Psoas muscle (tissue), 8 donors: Measurements from ENCODE around the gene EXOC7. TPM values are rescaled to one million over a fixed set of nuclear protein-coding genes. Genes with fewer than 3 reads are reported as not detected.

Source experiments
- ATAC-seq, 4 donors: fragments of 200-7000 bp; cut with Tn5 transposase; one replicate each; pipeline ENCODE4 v1.9.1; 2020; ENCODE audit warnings: moderate library complexity in 3 of 4, mild to moderate bottlenecking in 2 of 4
- DNase-seq, 2 donors: peaks; one replicate each; pipeline ENCODE4 v3.0.0-alpha.2; 2020
- H3K27ac ChIP-seq: fragments of 200-600 bp; one replicate; pipeline ENCODE4 v1.8.0; 2022
- H3K27me3 ChIP-seq, 3 donors: fragments of 200-600 bp in 1 of 3; one replicate each; pipeline versions ENCODE4 v1.6.1 to v1.8.0; 2013 to 2022; ENCODE audit warnings: low read length in 2 of 3, mild to moderate bottlenecking in 2 of 3, moderate library complexity in 1 of 3; ENCODE audit not compliant: insufficient read depth in 3 of 3
- H3K36me3 ChIP-seq, 2 donors: fragments of 200-600 bp in 1 of 2; one replicate each; pipeline versions ENCODE4 v1.6.1 to v1.8.0; 2013 to 2022; ENCODE audit warnings: low read depth in 1 of 2, mild to moderate bottlenecking in 1 of 2, moderate library complexity in 1 of 2; ENCODE audit not compliant: insufficient read depth in 1 of 2
- H3K4me1 ChIP-seq: fragments of 200-600 bp; one replicate; pipeline ENCODE4 v1.8.0; 2022
- H3K4me3 ChIP-seq: fragments of 200-600 bp; one replicate; pipeline ENCODE4 v1.8.0; 2022; ENCODE audit warnings: mild to moderate bottlenecking
- H3K9me3 ChIP-seq: fragments of 200-600 bp; one replicate; pipeline ENCODE4 v1.8.0; 2022
- CTCF ChIP-seq: fragments of 200-600 bp; IDR thresholded peaks from one replicate; pipeline ENCODE4 v1.8.0; 2022; ENCODE audit warnings: antibody characterized with exemption
- WGBS, 3 donors: extraction: QIAGEN DNeasy Blood & Tissue Kit; methylation state at CpG; one replicate each; pipeline versions ENCODE4 v1.1.6 to v1.1.7; 2013; 5-methylcytosine and 5-hydroxymethylcytosine counted together
- intact Hi-C, 2 donors: fragments of 100-400 bp; cut with DNase I; formaldehyde crosslinking; loops; one replicate each; pipeline versions ENCODE4 v1.11.0 to v1.14.2; 2022
- polyA plus RNA-seq, 3 donors: library from polyadenylated mRNA; stranded (reverse); fragments of 200-250 nt; gene quantifications; one replicate each; pipeline ENCODE4 v1.2.3, GENCODE V29; 2013
- total RNA-seq, 4 donors: library from RNA; stranded (reverse); fragmentation: NEBNext Ultra II Directional in 2 of 4; extraction: Animal tissue kit (Norgen Biotek cat#: 25700) in 2 of 4; gene quantifications; one replicate each; pipeline versions ENCODE4 v1.2.1 to v1.2.4, GENCODE V29; 2021 to 2023
- donor health status: healthy with polysubstance abuse.
- donor health status: DM: no; HTN: no; CAD: no; lungs with moderate emphysema.
- donor health status: Bipolar disorder and iron deficiency.
- donor health status: healthy.
- donor health status: DM: yes; HTN: yes; CAD: no.
- donor health status: DM: no; HTN: no; CAD: no.
- donor health status: DM: no; HTN: no; CAD: no.
- donor health status: DM: yes; HTN: yes; CAD: no.

The EXOC7 gene
- total and polyA plus RNA-seq, 7 donors, result 26.3 to 61.0 (median 56.0) TPM

- TF ChIP-seq CTCF, result no peak
- intact Hi-C loops, result no loop called here
- DNase-seq (peak in 1 of 2 donors; percentile 50), ATAC-seq (peak in 3 of 4 donors; percentile 11 to 25 (median 19))
- Histone ChIP-seq H3K9me3 (no peaks in the 10 kb centered on the region), H3K4me1 (peaks cover 11% of the 10 kb centered on the region), H3K27ac (no peak overlapping the region), H3K4me3 (no peak overlapping the region), H3K27me3 (peaks cover 0 to 59% (median 27%) of the 10 kb centered on the region in 3 donors), H3K36me3 (no peaks in the 10 kb centered on the region)
- 24 to 34% (median 31%) methylated on average over 20 to 23 of the region's 23 CpGs for WGBS, 3 donors
Observed at GRCh38 chr17:76138234-76138895, 34.8 kb upstream of the EXOC7 start.

GRCh38 chr17:76137351-76138233, 34.0 kb upstream of the EXOC7 start:
- H3K4me3 ChIP-seq, result no peak overlapping the region
- peaks cover 0 to 67% (median 27%) of the 10 kb centered on the region in 3 donors for H3K27me3 ChIP-seq
- no peak overlapping the region for H3K27ac ChIP-seq
- DNase-seq (peak in 1 of 2 donors; percentile 55), ATAC-seq (no peak)
- peaks cover 11% of the 10 kb centered on the region for H3K4me1 ChIP-seq
- TF ChIP-seq CTCF, result no peak
- intact Hi-C loops, result no loop called here
- 51 to 56% (median 52%) methylated on average over 37 to 54 of the region's 54 CpGs for WGBS, 3 donors
- H3K36me3 ChIP-seq, result no peaks in the 10 kb centered on the region
- H3K9me3 ChIP-seq, result no peaks in the 10 kb centered on the region

GRCh38 chr17:76137001-76137350, 33.4 kb upstream of the EXOC7 start:
- H3K27ac ChIP-seq, result no peak overlapping the region
- DNase-seq (no peak), ATAC-seq (no peak)
- no peaks in the 10 kb centered on the region for H3K36me3 ChIP-seq
- H3K9me3 ChIP-seq, result no peaks in the 10 kb centered on the region
- intact Hi-C loops, result no loop called here
- TF ChIP-seq CTCF, result no peak
- WGBS, 3 donors, result 68 to 80% (median 73%) methylated on average over 5 to 7 of the region's 7 CpGs
- H3K27me3 ChIP-seq, result peaks cover 0 to 71% (median 27%) of the 10 kb centered on the region in 3 donors
- peaks cover 11% of the 10 kb centered on the region for H3K4me1 ChIP-seq
- H3K4me3 ChIP-seq, result no peak overlapping the region

- 77 to 81% (median 79%) methylated on average over 16 of the region's 16 CpGs for WGBS, 3 donors
- no peak for DNase-seq
Observed at GRCh38 chr17:76136276-76137000, 32.9 kb upstream of the EXOC7 start.

More at GRCh38 chr17:76136276-76137000, 32.9 kb upstream of the EXOC7 start:
- Histone ChIP-seq H3K4me1 (peaks cover 7% of the 10 kb centered on the region), H3K36me3 (no peaks in the 10 kb centered on the region), H3K9me3 (no peaks in the 10 kb centered on the region), H3K27me3 (peaks cover 0 to 77% (median 27%) of the 10 kb centered on the region in 3 donors), H3K27ac (no peak overlapping the region), H3K4me3 (no peak overlapping the region)
- TF ChIP-seq CTCF, result no peak
- no peak for ATAC-seq
- intact Hi-C loops, result no loop called here
